Stimulated activated CD4-positive, alpha-beta T cell treated with anti-CD3 and anti-CD28 coated beads, Interleukin-2, amount 100 ng/mL, for 48 hours (primary cell): Measurements from ENCODE around the gene GDNF.
A peak's percentile ranks its signal among the peaks of the same experiment; 100 is the strongest.

ENCODE experiments used
- DNase-seq, 2 donors: peaks; one replicate each; pipeline ENCODE4 v3.0.0-alpha.2; 2020

Gene GDNF

DNA sequence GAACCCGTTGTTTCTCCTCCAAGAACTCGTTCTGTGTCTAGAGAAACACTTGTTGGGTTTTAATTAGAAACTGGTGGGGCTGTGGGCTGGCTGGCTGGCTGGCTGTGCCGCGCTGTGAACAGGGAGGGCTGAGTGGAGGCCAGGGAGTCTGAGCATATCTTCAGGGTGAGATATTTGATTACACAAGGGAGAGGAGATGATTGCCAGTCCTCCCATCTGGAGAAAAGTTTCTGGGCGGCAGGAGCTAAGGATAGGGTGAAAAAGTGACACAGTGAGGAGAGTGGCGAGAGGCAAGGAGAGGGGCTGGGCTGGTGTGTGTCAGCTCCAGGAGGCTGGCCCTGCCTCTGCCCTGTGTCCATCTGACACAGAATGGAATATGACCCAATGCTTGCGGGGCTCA is 63.0 kb downstream of the GDNF start:
- DNase-seq, result no peak

DNA sequence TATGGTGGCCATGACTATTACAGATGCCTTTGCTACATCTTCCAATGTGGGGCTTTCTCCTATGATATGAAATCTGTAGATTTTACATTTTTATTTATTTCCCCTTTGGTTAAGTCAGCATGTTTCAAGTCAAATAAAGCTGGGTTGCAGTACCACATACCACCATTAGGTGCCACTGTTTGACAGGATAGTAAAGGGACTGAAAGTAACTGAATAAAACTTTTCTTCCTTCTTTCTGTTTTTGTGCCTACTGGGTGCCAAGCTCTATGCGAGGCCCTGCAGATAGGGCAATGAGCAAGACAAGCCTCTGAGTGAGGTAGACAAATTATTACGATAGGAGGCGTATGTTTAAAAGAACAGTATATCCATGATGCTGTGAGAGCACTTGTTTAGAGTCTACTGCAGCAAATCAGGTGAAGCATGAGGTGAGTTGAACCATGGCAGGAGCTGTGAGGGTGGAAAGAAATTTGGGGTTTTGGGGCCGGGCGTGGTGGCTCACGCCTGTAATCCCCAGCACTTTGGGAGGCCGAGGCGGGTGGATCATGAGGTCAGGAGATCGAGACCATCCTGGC is 64.8 kb downstream of the GDNF start:
- DNase-seq, result peak; percentile 24 to 32

DNA sequence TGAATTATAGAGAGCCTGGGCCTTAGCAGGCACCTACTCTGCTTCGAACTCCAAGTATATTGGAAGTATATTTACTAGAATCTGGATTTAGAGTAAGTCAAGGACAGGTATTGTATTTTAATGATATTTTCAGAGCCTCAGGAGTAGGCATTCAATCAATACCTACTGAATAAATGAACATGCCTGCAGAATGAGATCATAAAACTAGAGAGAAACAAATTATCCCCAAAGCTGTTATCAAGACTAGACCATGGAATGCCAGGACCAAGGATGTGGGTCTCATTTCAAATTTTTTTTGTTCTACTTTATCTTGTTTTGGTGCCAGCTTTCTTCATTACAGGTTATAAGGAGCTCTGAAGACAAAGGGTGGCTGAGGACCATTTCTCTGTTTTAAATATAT is 66.0 kb downstream of the GDNF start:
- no peak for DNase-seq

DNA sequence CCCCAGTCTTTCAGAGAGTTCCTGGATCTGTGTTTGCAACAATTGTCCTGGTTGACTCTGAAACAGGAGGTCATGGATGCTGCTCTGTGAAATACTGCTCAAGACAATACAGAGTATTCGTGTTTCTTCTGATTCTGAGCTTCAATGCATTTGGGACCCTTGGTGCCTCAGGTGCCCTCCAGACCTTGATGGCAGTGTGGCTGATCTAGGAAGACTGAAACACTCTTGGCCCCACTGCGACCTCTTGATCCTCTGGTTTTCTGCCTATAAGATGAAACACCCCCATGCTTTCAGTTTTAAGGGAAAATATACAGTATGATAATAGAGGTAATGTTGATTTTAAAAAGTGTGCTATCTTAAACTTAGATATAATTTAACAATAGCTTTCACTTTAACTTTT is 67.6 kb downstream of the GDNF start:
- DNase-seq, result no peak

DNA sequence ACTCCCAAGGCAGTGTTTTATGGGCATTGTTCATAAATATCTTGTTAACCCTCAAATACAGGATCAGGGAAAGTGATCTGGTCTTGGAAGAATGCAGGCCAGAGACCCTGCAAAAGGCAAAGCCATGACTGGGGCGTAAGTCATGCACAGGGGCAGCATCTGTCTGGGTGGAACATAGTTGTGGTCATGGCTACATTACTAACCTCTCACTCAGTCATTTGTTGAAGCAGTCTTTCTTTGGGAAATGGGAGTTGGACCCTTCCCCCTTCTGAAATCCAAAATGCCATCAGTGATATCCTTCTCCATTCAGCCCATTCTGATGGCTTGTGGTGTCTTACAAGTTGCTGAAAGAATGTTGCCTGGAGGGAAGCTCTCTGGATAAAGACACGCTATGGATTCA is 68.1 kb downstream of the GDNF start:
- no peak for DNase-seq

DNA sequence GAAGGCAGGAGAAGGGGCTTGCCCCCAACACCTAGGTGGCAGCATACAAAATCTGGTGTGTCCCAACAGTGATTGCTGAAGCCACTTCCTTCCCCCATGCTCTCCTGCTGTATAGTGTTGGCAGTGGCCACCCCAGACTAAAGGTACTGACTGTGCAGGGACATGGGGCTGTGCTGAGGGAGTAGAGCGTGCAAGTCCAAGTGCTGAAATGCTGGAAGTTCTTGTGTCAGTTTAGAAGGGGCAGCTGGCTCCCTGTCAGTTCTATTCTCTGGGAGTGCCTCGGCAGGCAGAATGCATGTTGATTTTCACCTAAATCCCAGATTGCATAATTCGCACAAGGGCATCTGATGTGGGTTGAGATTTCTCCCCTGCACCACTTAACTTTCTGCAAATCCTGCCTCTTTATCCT is 68.6 kb downstream of the GDNF start:
- DNase-seq, result no peak

DNA sequence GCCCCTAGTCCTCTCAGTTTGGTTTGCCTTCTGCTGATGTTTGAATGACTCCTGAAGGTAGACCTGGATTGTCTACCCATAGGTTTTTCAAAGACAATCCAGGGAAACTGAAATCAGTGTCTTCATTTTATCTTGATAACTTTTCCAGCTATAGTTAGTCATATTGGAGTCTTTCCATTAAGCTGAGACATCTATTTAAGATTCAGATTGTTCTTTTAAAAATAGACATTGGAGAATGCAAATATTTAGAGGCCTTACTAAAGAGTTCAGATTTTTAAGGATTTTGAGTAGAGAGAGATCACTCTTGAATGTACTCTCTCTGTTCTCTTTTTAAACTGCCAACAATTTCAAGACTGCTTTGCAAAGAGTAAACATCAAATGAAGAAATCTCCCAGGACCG is 69.1 kb downstream of the GDNF start:
- DNase-seq, result no peak

DNA sequence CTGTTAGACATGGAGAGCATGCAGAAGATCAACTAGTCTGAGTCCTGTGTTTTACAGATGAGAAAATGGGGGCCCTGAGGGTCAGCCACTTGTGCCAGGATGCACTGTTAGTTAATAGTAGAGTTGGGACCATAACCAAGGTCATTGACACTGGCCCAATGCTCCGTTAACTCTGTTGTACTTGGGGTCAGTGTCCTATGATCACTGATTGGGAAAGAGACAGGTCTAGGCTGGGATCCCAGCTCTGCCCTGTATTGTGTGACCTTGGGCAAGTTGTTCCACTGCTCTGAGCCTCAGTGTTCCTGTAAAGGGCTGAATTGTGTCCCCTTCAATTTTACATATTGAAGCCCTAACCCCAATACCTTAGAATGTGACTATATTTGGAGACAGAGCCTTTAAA is 70.0 kb downstream of the GDNF start:
- DNase-seq, result no peak

DNA sequence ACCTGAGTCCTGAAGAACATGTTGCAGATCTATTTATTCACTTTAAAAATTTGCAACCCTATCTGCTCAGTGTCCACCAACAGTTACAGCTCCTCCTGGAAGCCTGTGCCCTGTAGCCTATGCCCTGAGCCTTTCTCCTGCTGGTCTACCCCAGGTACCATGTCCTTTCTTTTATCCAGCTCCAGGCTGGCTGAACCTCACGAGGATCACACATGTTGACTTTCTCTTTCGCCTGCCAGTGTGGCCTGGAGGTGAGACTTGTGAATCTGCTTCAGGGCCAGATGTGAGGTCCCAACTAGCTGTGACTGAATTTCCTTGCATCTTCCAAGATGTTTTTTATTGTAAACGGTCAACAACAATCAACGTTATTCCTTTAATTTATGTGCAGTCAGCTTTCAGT is 70.7 kb downstream of the GDNF start:
- DNase-seq, result no peak

DNA sequence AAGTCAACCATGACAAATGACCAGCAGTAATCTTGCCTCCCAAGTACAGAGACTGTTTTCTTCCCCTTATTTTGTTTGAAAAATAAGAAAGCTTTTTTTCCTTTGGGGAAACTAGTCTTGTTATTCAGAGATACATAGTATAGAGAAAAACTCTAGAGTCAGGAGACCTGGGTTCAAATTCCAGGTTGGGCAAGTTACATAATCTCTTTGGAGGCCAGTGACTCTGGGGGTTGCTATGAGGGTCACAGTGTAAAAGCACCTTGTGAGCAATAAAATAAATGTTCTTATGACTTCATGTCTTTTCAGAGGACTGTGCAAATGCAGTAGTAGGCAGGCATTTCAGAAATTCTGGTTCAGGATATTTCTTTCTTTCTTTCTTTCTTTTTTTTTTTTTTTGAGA is 71.5 kb downstream of the GDNF start:
- DNase-seq, result no peak

DNA sequence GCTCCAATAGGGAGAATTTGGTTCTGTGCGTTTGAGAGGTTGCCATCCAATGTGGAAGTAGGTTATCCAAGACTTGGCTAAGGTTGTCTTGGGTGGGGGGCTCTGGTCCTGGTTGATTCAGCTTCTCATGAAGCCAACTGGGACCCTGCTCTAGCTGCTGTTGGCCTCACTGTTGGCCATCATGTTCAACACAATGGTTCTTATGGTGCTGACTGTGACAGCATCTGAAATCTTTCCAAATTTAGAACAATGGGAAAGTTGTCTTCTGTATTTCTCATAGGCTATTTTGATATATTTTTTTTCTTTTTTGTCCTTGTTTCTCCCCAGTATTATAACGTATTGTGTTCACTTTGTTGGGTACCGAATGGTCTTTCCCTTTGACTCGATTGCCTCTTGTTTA is 71.9 kb downstream of the GDNF start:
- no peak for DNase-seq

DNA sequence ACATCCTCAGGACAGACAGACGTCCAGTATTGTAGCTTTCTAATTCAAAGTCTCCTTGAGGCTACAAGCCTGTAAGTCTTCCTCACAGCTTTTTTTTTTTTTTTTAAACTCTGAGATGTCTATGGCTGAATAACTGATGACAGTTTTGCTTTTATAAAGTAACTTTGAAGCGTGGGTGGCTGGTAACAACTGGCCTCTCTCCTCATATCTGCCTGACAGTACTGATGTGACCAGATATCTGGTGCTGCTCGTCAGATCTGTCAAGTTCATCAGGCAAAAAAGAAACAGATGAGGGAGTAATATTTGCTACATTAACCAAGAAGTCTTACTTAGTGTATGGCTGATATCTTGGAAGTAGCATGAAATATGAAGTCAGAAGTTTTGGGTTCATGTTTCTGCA is 72.6 kb downstream of the GDNF start:
- DNase-seq, result no peak
